Endothelial cell of umbilical vein (primary cell): ENCODE data around the gene TNS1. TPM values are rescaled to one million over a fixed set of nuclear protein-coding genes. Genes with fewer than 3 reads are reported as not detected.

ENCODE experiments used
- BruUV-seq: library from RNA; stranded (reverse); fragments of 400-500 nt; replicated peaks from 2 replicates; lab custom pipeline; 2021; lab: Mats Ljungman, UMichigan
- CTCF ChIA-PET: fragments of 300-600, 350-600 bp; sonication (Branson Sonifier 250); formaldehyde crosslinking; loops from one replicate; lab custom pipeline; 2021; ENCODE audit warnings: antibody characterized with exemption, inconsistent platforms; lab: Charles Lee
- POLR2A ChIA-PET: fragments of 300-600, 350-600 bp; sonication (Branson Sonifier 250); formaldehyde crosslinking; loops from one replicate; lab custom pipeline; 2021; ENCODE audit warnings: antibody characterized with exemption, inconsistent platforms; lab: Charles Lee
- DNase-seq: peaks from one replicate; pipeline ENCODE4 v3.0.0-alpha.2; 2011; ENCODE audit warnings: low read depth, low spot score
- FAIRE-seq: peaks from 2 replicates; lab custom pipeline; 2011; peaks lifted over from hg19 to GRCh38; lab: Jason Lieb, UNC
- H2AFZ ChIP-seq: 2 replicates; pipeline ENCODE4 v1.6.0; 2012; ENCODE audit warnings: low read depth, low read length, control low read depth, inconsistent platforms
- H3K27ac ChIP-seq: 2 replicates; pipeline ENCODE4 v1.5.1; 2011; ENCODE audit warnings: low read depth, mild to moderate bottlenecking, control low read depth, low read length, moderate library complexity; ENCODE audit not compliant: insufficient read depth
- H3K27me3 ChIP-seq, 2 experiments: 2 replicates each; pipeline versions ENCODE4 v1.6.0 to v1.6.1; 2011; ENCODE audit warnings: low read length in 2 of 2, mixed read lengths in 1 of 2; ENCODE audit not compliant: control insufficient read depth in 2 of 2, insufficient read depth in 2 of 2
- H3K36me3 ChIP-seq, 2 experiments: 2 replicates in 1 of 2; 3 replicates in 1 of 2; pipeline ENCODE4 v1.5.1; 2011; ENCODE audit warnings: low read length in 2 of 2, mild to moderate bottlenecking in 1 of 2, moderate library complexity in 1 of 2; ENCODE audit not compliant: control insufficient read depth in 2 of 2, insufficient read depth in 2 of 2; ENCODE audit errors: extremely low read depth in 1 of 2
- H3K4me1 ChIP-seq: 3 replicates; pipeline ENCODE4 v1.5.1; 2011; ENCODE audit warnings: mild to moderate bottlenecking, low read length; ENCODE audit not compliant: control insufficient read depth, insufficient read depth; ENCODE audit errors: extremely low read depth
- H3K4me2 ChIP-seq: 2 replicates; pipeline ENCODE4 v1.6.1; 2011; ENCODE audit warnings: low read length, control low read depth, mixed read lengths; ENCODE audit not compliant: insufficient read depth
- H3K4me3 ChIP-seq, 3 experiments: fragments of 200-600 bp in 1 of 3; sonication (generic), shearing (Covaris generic) in 1 of 3; replicated peaks in 1 of 3; 2 replicates each; pipeline ENCODE4 v1.5.1; 2011 to 2016; ENCODE audit warnings: control low read depth in 3 of 3, low read length in 3 of 3, mild to moderate bottlenecking in 2 of 3, inconsistent platforms in 1 of 3, low read depth in 1 of 3, moderate library complexity in 1 of 3; ENCODE audit not compliant: insufficient read depth in 1 of 3
- H3K79me2 ChIP-seq: 2 replicates; pipeline ENCODE4 v1.6.0; 2012; ENCODE audit warnings: low read length, inconsistent platforms; ENCODE audit not compliant: control insufficient read depth, insufficient read depth
- H3K9ac ChIP-seq: replicated peaks from 2 replicates; pipeline ENCODE3; 2011; ENCODE audit warnings: low read length, control low read depth; ENCODE audit not compliant: insufficient read depth; ENCODE audit errors: extremely low read depth
- H3K9me1 ChIP-seq: replicated peaks from 3 replicates; pipeline ENCODE4 v1.6.0; 2011; ENCODE audit warnings: mild to moderate bottlenecking, low read length; ENCODE audit not compliant: control insufficient read depth, insufficient read depth; ENCODE audit errors: extremely low read depth
- H3K9me3 ChIP-seq: replicated peaks from 2 replicates; pipeline ENCODE4 v1.5.1; 2012; ENCODE audit warnings: low read length, inconsistent platforms; ENCODE audit not compliant: control insufficient read depth, insufficient read depth
- H4K20me1 ChIP-seq: replicated peaks from 2 replicates; pipeline ENCODE3; 2011; ENCODE audit warnings: mild to moderate bottlenecking, low read length; ENCODE audit not compliant: control insufficient read depth, insufficient read depth; ENCODE audit errors: extremely low read depth
- EZH2 ChIP-seq: IDR thresholded peaks from 2 replicates; pipeline ENCODE4 v1.6.1; 2012; ENCODE audit warnings: borderline replicate concordance, low read depth, mild to moderate bottlenecking, moderate library complexity, low read length, inconsistent platforms; ENCODE audit not compliant: severe bottlenecking
- FOS ChIP-seq: IDR thresholded peaks from 2 replicates; pipeline ENCODE4 v1.6.1; 2011; ENCODE audit warnings: mild to moderate bottlenecking, low read length, moderate library complexity, borderline replicate concordance; ENCODE audit not compliant: insufficient read depth
- GATA2 ChIP-seq: IDR thresholded peaks from 2 replicates; pipeline ENCODE4 v1.7.0; 2011; ENCODE audit warnings: low read depth, mild to moderate bottlenecking, moderate library complexity, mixed read lengths, low read length; ENCODE audit not compliant: insufficient read length, insufficient read depth
- JUN ChIP-seq: IDR thresholded peaks from 2 replicates; pipeline ENCODE4 v1.6.1; 2011; ENCODE audit warnings: borderline replicate concordance, low read depth; ENCODE audit not compliant: insufficient read length, insufficient read depth
- MYC ChIP-seq: IDR thresholded peaks from one replicate; pipeline ENCODE4 v1.6.1; 2011; ENCODE audit warnings: mild to moderate bottlenecking, low read depth, low read length
- POLR2A ChIP-seq: IDR thresholded peaks from 2 replicates; pipeline ENCODE4 v1.6.1; 2012; ENCODE audit warnings: low read depth, mild to moderate bottlenecking, control low read depth, low read length
- POLR2AphosphoS5 ChIP-seq: IDR thresholded peaks from 2 replicates; pipeline ENCODE4 v1.6.1; 2012; ENCODE audit warnings: low read depth, mild to moderate bottlenecking, control low read depth, low read length, moderate library complexity; ENCODE audit not compliant: insufficient read depth
- dilution Hi-C: fragments of 300-500 bp; cut with MboI; formaldehyde crosslinking; loops from one replicate; pipeline ENCODE4 v1.15.0; 2019; ENCODE audit warnings: low sequenced_read_pairs; ENCODE audit not compliant: extremely low pct_ligation_motif_present
- intact Hi-C: fragments of 100-400 bp; cut with micrococcal nuclease; formaldehyde crosslinking; loops from one replicate; pipeline ENCODE4 v1.10.0; 2022
- polyA plus RNA-seq, 4 experiments: library from polyadenylated mRNA; depleted of rRNA in 3 of 4; stranded (reverse) in 3 of 4; unstranded in 1 of 4; fragments of >200 nt; gene quantifications; 2 replicates each; pipeline versions ENCODE4 v1.2.1 to v1.2.3, GENCODE V29; 2011 to 2012; ENCODE audit warnings: missing spikeins in 1 of 4
- total RNA-seq: library from RNA; stranded (reverse); gene quantifications from 2 replicates; pipeline ENCODE4 v1.2.3, GENCODE V29; 2021
- TF ChIP-seq, protein P1 (sequence below), 2 donors: IDR thresholded peaks; 1 replicate in 1 of 2; 2 replicates in 1 of 2; pipeline ENCODE4 v1.5.1; 2011; ENCODE audit warnings: low read length in 2 of 2, mild to moderate bottlenecking in 2 of 2, moderate library complexity in 2 of 2, control low read depth in 1 of 2, inconsistent platforms in 1 of 2, low read depth in 1 of 2; ENCODE audit not compliant: insufficient read depth in 1 of 2; ENCODE audit errors: extremely low read depth in 1 of 2
- TF ChIP-seq, protein P2 (sequence below): IDR thresholded peaks from 2 replicates; pipeline ENCODE4 v1.6.1; 2011; ENCODE audit not compliant: insufficient read depth, insufficient read length

Gene TNS1
- total and polyA plus RNA-seq, 2 donors (not counting 3 experiments of a cell fraction or from before 2014, with no cell fraction given) = 11.0 to 52.1 TPM

DNA sequence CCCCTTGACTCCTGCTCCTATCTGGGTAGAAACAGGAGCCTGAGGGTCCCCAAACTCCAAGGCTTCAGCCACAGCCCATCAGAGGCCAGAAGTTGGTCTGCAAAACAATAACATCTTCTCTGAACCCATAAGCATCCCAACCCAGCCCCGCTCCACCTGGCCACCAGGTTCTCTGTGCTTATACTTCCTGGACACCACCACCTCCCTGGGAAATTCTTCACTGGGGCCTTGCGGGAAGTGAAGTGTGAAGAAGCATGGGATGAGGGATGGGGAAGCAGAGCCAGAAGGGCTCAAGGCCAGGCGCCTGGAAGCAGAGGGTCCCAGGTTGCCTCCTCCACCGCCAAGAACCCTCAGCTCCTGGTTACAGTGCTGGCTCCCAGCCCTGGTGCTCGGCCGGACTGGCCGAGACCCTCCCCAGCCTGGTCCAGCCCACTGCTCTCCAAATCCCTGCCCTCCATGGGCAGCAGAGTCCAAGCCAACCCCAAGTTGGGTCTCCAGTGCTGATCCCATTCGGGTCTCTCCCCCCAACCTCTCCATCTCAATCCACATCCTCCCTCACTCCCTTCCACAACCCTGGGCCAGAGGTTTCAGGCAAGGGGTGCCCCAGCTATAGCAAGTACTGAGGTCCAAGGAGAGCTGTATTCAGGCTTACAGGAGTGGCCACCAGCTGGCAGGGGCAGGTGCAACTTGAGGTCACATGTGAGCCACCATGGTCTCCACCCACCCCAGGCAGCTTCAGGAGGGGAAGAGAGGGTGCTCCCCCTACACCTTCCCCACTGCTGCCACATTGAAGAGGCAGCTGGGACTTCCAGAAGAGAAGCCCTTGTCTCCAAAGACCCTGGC lies 60.7 kb downstream of the TNS1 start:
- H3K27me3 ChIP-seq = no peaks in the 10 kb centered on the region
- no peaks in the 10 kb centered on the region for H3K79me2 ChIP-seq
- no peak overlapping the region for H3K9ac ChIP-seq
- H3K4me3 ChIP-seq = no peak overlapping the region
- H3K9me1 ChIP-seq = no peaks in the 10 kb centered on the region
- BruUV-seq = no TSS peak
- no peak overlapping the region for H3K4me2 ChIP-seq
- no peak overlapping the region for H3K27ac ChIP-seq
- CTCF ChIA-PET = interaction anchor here (0.8 to 1.4 kb wide), 4 partner anchors 9 to 156 kb away, joined by 3 to 4 read pairs (median 3); no protein-coding TSS in a partner anchor
- DNase-seq = no peak
- intact Hi-C loops (no loop called here), dilution Hi-C loops (no loop called here)
- POLR2A ChIA-PET = no interaction called here
- TF ChIP-seq POLR2AphosphoS5 = no peak
- TF ChIP-seq JUN = no peak
- TF ChIP-seq GATA2 = no peak
- TF ChIP-seq POLR2A = no peak
- TF ChIP-seq, protein P1, sequence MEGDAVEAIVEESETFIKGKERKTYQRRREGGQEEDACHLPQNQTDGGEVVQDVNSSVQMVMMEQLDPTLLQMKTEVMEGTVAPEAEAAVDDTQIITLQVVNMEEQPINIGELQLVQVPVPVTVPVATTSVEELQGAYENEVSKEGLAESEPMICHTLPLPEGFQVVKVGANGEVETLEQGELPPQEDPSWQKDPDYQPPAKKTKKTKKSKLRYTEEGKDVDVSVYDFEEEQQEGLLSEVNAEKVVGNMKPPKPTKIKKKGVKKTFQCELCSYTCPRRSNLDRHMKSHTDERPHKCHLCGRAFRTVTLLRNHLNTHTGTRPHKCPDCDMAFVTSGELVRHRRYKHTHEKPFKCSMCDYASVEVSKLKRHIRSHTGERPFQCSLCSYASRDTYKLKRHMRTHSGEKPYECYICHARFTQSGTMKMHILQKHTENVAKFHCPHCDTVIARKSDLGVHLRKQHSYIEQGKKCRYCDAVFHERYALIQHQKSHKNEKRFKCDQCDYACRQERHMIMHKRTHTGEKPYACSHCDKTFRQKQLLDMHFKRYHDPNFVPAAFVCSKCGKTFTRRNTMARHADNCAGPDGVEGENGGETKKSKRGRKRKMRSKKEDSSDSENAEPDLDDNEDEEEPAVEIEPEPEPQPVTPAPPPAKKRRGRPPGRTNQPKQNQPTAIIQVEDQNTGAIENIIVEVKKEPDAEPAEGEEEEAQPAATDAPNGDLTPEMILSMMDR (IDR thresholded peaks at IDR 0.05; ENCODE audit: extremely low read depth in 1 of 2, insufficient read depth in 1 of 2, low read depth in 1 of 2, low read length in 2 of 2) = no peak
- no peak for TF ChIP-seq FOS
- TF ChIP-seq, protein P2, sequence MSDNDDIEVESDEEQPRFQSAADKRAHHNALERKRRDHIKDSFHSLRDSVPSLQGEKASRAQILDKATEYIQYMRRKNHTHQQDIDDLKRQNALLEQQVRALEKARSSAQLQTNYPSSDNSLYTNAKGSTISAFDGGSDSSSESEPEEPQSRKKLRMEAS = no peak
- TF ChIP-seq MYC = no peak
- TF ChIP-seq EZH2 = no peak
- FAIRE-seq = no peak
- H2AFZ ChIP-seq = no peak overlapping the region
- peaks cover 18% of the 10 kb centered on the region for H3K4me1 ChIP-seq
- H4K20me1 ChIP-seq = no peaks in the 10 kb centered on the region
- no peaks in the 10 kb centered on the region for H3K36me3 ChIP-seq
- no peaks in the 10 kb centered on the region for H3K9me3 ChIP-seq
